Inflammatory macrophage (primary cell): ENCODE data around the gene MAP7D2.

Source experiments
- DNase-seq, 2 donors: peaks; one replicate each; pipeline ENCODE4 v3.0.0-alpha.2; 2020 to 2022

MAP7D2 gene

DNA sequence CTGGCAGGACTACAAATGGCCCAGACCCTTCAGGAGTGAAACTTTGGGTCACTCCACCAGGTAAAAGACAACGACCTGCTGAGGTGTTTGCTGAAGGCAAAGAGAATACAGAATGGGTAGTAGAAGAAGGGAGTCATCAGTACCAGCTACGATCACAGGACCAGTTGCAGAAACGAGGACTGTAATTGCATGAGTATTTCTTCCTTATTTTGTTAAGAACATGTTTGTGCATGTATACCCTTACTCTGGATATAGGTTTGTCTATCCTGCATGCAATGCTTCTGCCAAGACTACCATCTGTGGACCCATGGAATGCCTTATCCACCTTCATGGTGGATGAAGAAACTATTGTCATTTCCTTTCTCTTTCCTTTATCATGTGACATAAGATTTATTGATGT, 77.7 kb downstream of the MAP7D2 start:
- no peak for DNase-seq

DNA sequence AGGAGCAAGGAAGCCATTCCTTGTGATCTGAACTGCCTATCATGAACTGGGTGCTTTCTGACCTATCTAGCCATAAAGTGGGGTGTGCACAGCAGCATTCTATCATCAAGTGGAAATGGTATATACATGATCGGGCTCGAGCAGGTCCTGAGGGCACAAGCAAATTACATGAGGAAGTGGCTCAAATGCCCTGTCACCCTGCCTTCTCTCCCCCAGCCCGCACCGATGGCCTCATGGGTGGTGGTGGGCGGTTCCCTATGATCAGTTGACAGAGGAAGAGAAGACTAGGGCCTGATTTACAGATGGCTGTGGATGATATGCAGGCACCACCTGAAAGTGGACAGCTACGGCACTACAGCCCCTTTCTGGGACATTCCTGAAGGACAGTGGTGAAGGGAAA, 79.5 kb downstream of the MAP7D2 start:
- DNase-seq, result peak; percentile 26 to 45

DNA sequence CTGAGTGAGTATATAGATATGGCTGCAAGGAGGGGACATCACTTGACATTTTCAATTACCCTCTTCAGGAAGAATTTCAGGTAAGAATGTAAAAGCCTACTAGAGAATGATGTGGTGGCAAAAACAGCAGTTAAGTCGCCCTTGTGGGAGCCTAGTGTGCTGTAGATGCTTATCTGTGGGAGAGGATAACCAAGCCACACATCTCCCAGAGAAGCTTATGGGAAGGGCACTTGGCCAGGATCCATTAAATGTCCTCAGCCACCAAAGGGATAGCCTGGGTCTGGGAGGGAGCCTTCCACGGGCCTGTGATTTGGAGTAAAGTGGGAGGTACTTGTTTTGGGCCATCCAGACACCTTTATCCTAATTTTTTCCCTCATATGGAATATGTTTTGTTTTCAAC, 84.5 kb downstream of the MAP7D2 start:
- DNase-seq, result no peak

GRCh38 chrX:20029728-20030127, 87.0 kb downstream of the MAP7D2 start:
- DNase-seq, result no peak

GRCh38 chrX:20028588-20028987, 88.1 kb downstream of the MAP7D2 start:
- no peak for DNase-seq

DNA sequence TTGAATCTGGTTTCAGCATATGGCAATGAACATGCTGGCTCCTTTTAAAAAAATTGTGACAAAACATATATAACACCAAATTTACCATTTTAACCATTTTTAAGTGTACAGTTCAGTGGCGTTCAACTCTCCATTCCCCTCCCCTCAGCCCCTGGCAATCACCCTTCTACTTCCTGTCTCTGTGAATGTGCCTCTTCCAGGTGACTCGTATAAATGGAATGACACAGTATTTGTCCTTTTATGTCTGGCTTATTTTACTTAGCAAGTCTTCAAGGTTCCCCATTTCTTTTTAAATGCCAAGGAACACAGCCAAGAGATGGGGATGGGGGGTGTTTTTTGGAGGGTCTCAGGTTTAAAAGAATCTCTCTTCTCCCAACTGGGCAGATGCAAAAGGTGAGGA, 90.4 kb downstream of the MAP7D2 start:
- no peak for DNase-seq

DNA sequence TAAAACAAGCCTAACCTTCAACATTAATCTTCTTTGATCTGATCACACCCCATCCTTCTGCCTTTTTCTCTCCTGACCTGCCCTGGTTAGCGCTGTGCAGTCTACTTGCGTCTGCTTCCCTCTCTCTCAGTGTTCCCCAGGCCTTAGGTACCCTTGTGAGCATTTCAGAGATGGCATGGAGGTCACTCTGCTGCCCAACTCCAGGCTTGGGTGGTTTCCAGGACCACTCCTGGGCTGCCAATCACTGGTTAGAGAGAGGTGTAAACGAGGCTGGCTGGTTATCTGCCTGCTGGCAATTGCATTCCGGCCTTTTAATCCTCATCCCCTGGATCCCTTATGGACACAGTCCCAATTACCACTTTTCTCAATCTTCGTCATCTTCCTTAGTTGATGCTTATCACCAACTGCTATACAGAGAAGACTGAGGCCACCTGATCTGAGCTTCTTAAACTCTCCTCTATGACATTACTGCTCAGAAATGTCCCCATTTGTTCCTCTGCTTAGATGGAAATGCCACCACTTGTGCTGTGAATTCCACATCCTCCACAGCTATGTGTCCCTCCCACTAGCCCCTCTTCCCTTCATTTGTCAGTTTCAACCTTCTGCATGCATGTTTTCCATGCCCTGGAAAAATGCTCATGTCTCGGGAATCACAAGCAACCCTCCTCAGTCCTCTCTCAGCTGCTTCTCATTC, 96.9 kb downstream of the MAP7D2 start:
- DNase-seq, result no peak

- no peak for DNase-seq
Observed at GRCh38 chrX:20016616-20016945, 100.1 kb downstream of the MAP7D2 start.

DNA sequence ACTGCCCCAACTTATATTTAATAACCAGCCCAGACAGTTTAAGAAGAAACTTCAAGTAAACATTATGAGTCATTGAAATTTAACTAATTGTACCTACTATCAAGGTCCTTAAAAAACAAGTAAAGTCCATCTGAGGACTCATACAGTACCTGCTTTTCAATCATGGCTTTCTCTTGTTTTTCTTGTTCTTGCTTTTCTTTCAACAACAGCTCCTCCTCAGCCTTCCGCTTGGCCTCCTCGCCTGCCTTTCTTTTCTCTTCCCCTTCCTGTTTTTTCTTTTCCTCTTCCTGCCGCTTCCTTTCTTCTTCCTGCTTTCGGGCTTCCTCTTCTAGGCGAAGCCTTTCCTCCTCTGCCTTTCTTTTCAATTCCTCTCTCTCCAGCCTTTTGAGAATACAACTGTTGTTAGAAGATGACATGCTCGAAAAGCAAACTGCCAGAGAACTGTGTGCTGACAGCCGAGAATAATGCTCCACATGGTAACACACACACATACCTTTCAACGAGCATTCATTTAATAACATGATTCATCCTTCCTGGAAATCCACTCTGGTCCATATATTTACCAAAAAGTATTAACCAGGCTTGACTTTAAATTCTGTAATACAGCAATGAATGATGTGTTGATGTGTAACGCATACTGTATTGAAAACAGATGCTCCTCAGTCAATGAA, 100.6 kb downstream of the MAP7D2 start:
- DNase-seq, result no peak

GRCh38 chrX:20015422-20015821, 101.3 kb downstream of the MAP7D2 start:
- DNase-seq, result no peak

- DNase-seq, result no peak
Observed at GRCh38 chrX:20011608-20012007, 105.1 kb downstream of the MAP7D2 start.

- no peak for DNase-seq
Observed at GRCh38 chrX:20007962-20008622, 108.6 kb downstream of the MAP7D2 start.

GRCh38 chrX:20005883-20006282, 110.8 kb downstream of the MAP7D2 start:
- DNase-seq, result no peak

DNA sequence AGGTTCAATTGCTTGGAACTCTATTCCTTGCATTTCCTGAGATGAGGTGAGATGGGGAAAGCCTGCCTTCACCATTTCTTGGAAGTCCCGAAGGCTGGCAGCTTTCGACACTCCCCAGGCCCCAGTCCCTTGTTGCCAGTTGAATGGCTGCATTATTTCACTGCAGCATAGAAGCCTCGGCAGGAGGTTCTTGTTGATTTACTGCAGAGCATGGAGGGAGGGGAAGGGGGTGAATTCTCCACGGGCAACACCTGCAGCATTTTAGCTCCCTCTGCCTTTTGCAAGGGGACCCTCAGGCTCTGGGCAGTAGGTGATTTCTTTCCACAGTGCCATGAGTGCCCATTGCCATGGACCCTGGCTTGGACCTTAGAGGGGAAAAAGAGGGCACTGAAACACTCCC, 115.1 kb downstream of the MAP7D2 start:
- DNase-seq, result no peak

- no peak for DNase-seq
Observed at GRCh38 chrX:19991350-19991718, 125.4 kb downstream of the MAP7D2 start.

DNA sequence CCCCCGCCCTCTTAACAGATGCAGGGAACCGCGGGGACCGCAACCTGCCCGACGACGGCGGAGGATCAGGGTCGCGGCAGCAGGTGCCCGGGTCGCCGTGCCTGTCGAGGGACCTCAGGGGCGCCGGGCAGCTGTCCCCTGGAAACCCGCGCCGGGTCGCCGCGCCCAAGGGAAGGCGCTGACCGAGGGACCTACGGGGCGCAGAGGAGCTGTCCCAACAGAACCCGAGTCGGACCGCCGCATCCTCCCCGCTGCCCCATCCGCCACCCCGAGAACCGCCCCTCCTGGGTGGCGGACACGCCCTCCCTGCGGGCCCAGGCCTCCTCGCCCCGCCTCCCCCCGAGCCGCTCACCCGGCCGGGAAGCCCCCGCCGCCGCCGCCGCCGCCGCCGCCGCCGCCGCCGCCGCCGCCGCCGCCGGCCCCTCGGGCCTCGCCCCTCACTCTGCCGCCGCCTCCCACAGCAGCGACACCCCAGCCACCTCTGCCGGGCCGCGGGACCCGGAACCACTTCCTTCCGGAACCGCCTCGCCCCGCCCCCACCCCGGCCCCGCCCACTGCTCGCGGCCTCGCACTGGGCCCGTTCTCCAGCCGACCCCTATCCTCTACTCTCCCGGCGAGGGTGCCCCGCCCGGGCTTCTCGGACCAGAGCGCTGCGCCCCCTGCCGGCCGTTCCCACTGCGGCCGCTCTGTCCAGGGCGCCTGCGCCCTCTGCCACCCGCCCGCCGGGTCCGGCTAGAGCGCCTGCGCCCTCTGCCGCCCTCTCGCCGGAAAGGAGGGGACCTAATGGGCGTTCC, 126.0 kb downstream of the MAP7D2 start, which contains the start of gene BCLAF3:
Gene BCLAF3, minus strand, starts transcription at position 506 of the 794 bp plus-strand sequence. CDS start 20,797 bp downstream, outside the sequence.
- DNase-seq, result peak; percentile 89 to 91

GRCh38 chrX:19990151-19990555, 126.6 kb downstream of the MAP7D2 start:
- no peak for DNase-seq

- no peak for DNase-seq
Observed at GRCh38 chrX:19987856-19988255, 128.9 kb downstream of the MAP7D2 start.

DNA sequence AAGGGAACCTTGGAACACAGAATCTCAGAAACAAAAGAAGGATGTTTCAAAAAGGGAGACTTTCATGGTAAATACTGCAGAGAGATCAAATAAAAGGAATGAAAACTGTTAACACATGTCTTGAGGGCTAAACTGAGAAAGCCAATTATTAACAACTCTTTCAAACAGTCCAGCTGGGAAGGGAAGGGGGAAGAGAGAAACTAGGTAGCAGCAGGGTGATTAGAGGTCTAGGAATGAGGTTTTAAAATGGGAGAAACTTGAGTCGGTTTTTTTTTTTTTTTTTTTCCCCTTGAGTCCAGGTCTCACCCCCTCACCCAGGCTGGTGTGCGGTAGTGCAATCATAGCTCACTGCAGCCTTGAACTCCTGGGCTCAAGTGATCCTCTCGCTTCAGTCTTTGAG, 130.2 kb downstream of the MAP7D2 start:
- DNase-seq, result no peak

DNA sequence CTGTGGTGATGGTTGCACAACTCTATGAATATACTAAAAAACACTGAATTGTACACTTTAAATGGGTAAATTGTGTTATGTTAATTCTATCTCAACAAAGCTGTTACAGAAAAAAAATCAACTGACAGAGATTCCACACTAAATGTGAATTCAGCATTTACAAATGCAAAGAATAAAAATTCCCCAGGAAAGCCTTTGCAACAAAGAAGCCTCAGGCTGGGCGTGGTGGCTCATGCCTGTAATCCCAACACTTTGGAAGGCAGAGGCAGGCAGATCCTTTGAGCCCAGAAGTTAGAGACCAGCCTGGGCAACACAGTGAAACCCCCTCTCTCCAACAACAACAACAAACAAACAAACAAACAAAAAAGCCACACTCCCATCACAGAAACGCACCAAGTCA, 134.8 kb downstream of the MAP7D2 start:
- DNase-seq, result no peak

- no peak for DNase-seq
Observed at GRCh38 chrX:19975845-19976244, 140.9 kb downstream of the MAP7D2 start.

DNA sequence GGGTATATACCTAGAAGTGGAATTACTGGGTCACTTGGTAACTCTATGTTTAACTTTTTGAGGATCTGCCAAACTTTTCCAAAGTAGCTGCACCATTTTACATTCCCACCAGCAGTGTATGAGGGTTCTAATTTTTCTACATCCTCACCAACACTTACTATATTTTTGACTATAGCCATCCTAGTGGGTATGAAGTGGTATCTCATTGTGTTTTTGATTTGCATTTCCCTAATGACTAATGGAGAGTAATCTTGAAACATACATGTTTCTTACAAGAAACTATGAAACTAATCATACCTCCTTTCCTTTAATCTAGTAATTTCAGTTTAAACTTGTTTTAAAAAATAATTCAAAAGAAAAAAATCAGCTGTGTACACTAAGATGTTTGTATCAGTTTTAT, 143.7 kb downstream of the MAP7D2 start:
- DNase-seq, result no peak

DNA sequence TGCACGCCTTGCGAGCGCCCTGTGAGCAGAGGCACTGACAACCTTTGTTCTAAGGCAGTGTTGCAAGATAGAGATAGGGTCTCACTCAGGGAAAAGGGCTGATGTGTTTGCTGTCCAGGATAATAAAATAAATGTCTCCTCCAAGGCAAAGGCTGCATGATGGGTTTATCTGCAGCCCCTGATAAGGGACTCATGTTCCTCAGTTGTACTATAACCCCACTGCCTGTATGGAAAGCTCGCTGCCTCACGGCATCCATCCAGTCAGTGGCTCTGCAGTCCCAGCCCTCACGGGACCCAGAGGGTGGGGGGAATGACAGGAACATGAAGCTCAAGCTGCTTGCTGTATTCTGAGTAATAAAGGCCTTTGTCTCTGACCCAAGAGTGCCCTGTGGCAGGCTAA, 148.4 kb downstream of the MAP7D2 start:
- DNase-seq, result no peak
